Vagina (tissue), 2 donors: ENCODE data around the gene TLE4.

Experiments used
- CTCF ChIP-seq, 3 experiments: fragments of 450-650 bp in 2 of 3; fragments of 200-600 bp in 1 of 3; sonication (generic) in 1 of 3; IDR thresholded peaks; one replicate each; pipeline ENCODE4 v1.5.1; 2017 to 2019; ENCODE audit warnings: antibody characterized with exemption in 3 of 3, mild to moderate bottlenecking in 2 of 3, moderate library complexity in 2 of 3
- POLR2A ChIP-seq, 2 donors: fragments of 450-650 bp; IDR thresholded peaks; one replicate each; pipeline ENCODE4 v1.6.1; 2017; ENCODE audit warnings: antibody characterized with exemption in 2 of 2, mild to moderate bottlenecking in 2 of 2, moderate library complexity in 2 of 2

GRCh38 chr9:79535534-79535933, 36.2 kb upstream of the TLE4 start:
- TF ChIP-seq CTCF (IDR thresholded peaks at IDR 0.05) (no peak), POLR2A (IDR thresholded peaks at IDR 0.05) (no peak)
